ENCODE data around the gene HS6ST2.

Gene HS6ST2

GRCh38 chrX:132807411-132808030 lies 150.9 kb downstream of the HS6ST2 start:
- no peak for TF ChIP-seq CTCF (IDR thresholded peaks at IDR 0.05; ENCODE audit: low read depth, low read length)
- no peaks in the 10 kb centered on the region for H3K36me3 ChIP-seq
- no peaks in the 10 kb centered on the region for H3K9me3 ChIP-seq (ENCODE audit: severe bottlenecking)
- H3K4me3 ChIP-seq (ENCODE audit: low read depth, low read length), result no peak overlapping the region
- H3K27me3 ChIP-seq (ENCODE audit: insufficient read depth, low read depth, severe bottlenecking), result peaks cover 58% of the 10 kb centered on the region
- no peak for DNase-seq
- H3K27ac ChIP-seq, result no peak overlapping the region

- TF ChIP-seq CTCF (IDR thresholded peaks at IDR 0.05; ENCODE audit: low read depth, low read length), result no peak
- no peaks in the 10 kb centered on the region for H3K36me3 ChIP-seq
- no peaks in the 10 kb centered on the region for H3K9me3 ChIP-seq (ENCODE audit: severe bottlenecking)
- H3K27ac ChIP-seq, result no peak overlapping the region
- peaks cover 70% of the 10 kb centered on the region for H3K27me3 ChIP-seq (ENCODE audit: insufficient read depth, low read depth, severe bottlenecking)
- no peak for DNase-seq
- no peak overlapping the region for H3K4me3 ChIP-seq (ENCODE audit: low read depth, low read length)
These were observed 156.4 kb downstream of the HS6ST2 start for GRCh38 chrX:132802033-132802432.

GRCh38 chrX:132795181-132795580 lies 163.2 kb downstream of the HS6ST2 start:
- Histone ChIP-seq H3K36me3 (no peaks in the 10 kb centered on the region), H3K4me3 (ENCODE audit: low read depth, low read length) (no peak overlapping the region), H3K9me3 (ENCODE audit: severe bottlenecking) (no peaks in the 10 kb centered on the region), H3K27me3 (ENCODE audit: insufficient read depth, low read depth, severe bottlenecking) (peaks cover 64% of the 10 kb centered on the region), H3K27ac (no peak overlapping the region)
- DNase-seq, result no peak
- no peak for TF ChIP-seq CTCF (IDR thresholded peaks at IDR 0.05; ENCODE audit: low read depth, low read length)

- no peak overlapping the region for H3K27ac ChIP-seq
- no peak for TF ChIP-seq CTCF (IDR thresholded peaks at IDR 0.05; ENCODE audit: low read depth, low read length)
- H3K27me3 ChIP-seq (ENCODE audit: insufficient read depth, low read depth, severe bottlenecking), result peaks cover 64% of the 10 kb centered on the region
- no peaks in the 10 kb centered on the region for H3K9me3 ChIP-seq (ENCODE audit: severe bottlenecking)
- no peak overlapping the region for H3K4me3 ChIP-seq (ENCODE audit: low read depth, low read length)
- no peaks in the 10 kb centered on the region for H3K36me3 ChIP-seq
- DNase-seq, result no peak
These were observed 166.7 kb downstream of the HS6ST2 start for GRCh38 chrX:132791714-132792113.

- no peak for TF ChIP-seq CTCF (IDR thresholded peaks at IDR 0.05; ENCODE audit: low read depth, low read length)
- no peak overlapping the region for H3K27ac ChIP-seq
- no peaks in the 10 kb centered on the region for H3K9me3 ChIP-seq (ENCODE audit: severe bottlenecking)
- no peak overlapping the region for H3K4me3 ChIP-seq (ENCODE audit: low read depth, low read length)
- H3K27me3 ChIP-seq (ENCODE audit: insufficient read depth, low read depth, severe bottlenecking), result peaks cover 63% of the 10 kb centered on the region
- H3K36me3 ChIP-seq, result no peaks in the 10 kb centered on the region
- no peak for DNase-seq
These were observed 168.1 kb downstream of the HS6ST2 start for GRCh38 chrX:132790329-132790728.

- Histone ChIP-seq H3K4me3 (ENCODE audit: low read depth, low read length) (no peak overlapping the region), H3K9me3 (ENCODE audit: severe bottlenecking) (no peaks in the 10 kb centered on the region), H3K27me3 (ENCODE audit: insufficient read depth, low read depth, severe bottlenecking) (peaks cover 45% of the 10 kb centered on the region), H3K36me3 (no peaks in the 10 kb centered on the region), H3K27ac (no peak overlapping the region)
- DNase-seq, result no peak
- no peak for TF ChIP-seq CTCF (IDR thresholded peaks at IDR 0.05; ENCODE audit: low read depth, low read length)
These were observed 172.2 kb downstream of the HS6ST2 start for GRCh38 chrX:132786217-132786616.
